Activated CD4-positive, alpha-beta T cell treated with anti-CD3 and anti-CD28 coated beads, Interleukin-2, amount 10 ng/mL, durations not matched to agents 7 days and 5 days (primary cell): ENCODE results near the gene RSAD2. TPM values are rescaled to one million over a fixed set of nuclear protein-coding genes. Genes with fewer than 3 reads are reported as not detected.

Experiments used
- CTCF ChIA-PET: fragments of 350-600 bp; sonication (Branson Sonifier 250); formaldehyde crosslinking; loops from one replicate; lab custom pipeline; 2021; ENCODE audit warnings: antibody characterized with exemption; lab: Charles Lee
- POLR2A ChIA-PET: fragments of 350-600 bp; sonication (Branson Sonifier 250); formaldehyde crosslinking; loops from one replicate; lab custom pipeline; 2021; ENCODE audit warnings: antibody characterized with exemption; lab: Charles Lee
- DNase-seq: peaks from one replicate; pipeline ENCODE4 v3.0.0-alpha.2; 2020
- H3K27ac Mint-ChIP-seq: one replicate; pipeline ENCODE4 v1.8.0; 2021; ENCODE audit warnings: mild to moderate bottlenecking, moderate library complexity, mixed read lengths
- H3K27me3 Mint-ChIP-seq: one replicate; pipeline ENCODE4 v1.8.0; 2021; ENCODE audit warnings: mixed read lengths
- H3K36me3 Mint-ChIP-seq: one replicate; pipeline ENCODE4 v1.8.0; 2021; ENCODE audit warnings: low read depth, mixed read lengths
- H3K4me1 Mint-ChIP-seq: one replicate; pipeline ENCODE4 v1.8.0; 2021; ENCODE audit warnings: mixed read lengths
- H3K4me3 Mint-ChIP-seq: one replicate; pipeline ENCODE4 v1.8.0; 2021; ENCODE audit warnings: mild to moderate bottlenecking, moderate library complexity, mixed read lengths
- H3K9me3 Mint-ChIP-seq: one replicate; pipeline ENCODE4 v1.8.0; 2021; ENCODE audit warnings: mixed read lengths
- total RNA-seq, 2 experiments: library from RNA; stranded (reverse); gene quantifications; one replicate each; pipeline ENCODE4 v1.2.3, GENCODE V29; 2021

RSAD2 gene
- total RNA-seq, 2 experiments from 2014 or later = 100 to 101 TPM

DNA sequence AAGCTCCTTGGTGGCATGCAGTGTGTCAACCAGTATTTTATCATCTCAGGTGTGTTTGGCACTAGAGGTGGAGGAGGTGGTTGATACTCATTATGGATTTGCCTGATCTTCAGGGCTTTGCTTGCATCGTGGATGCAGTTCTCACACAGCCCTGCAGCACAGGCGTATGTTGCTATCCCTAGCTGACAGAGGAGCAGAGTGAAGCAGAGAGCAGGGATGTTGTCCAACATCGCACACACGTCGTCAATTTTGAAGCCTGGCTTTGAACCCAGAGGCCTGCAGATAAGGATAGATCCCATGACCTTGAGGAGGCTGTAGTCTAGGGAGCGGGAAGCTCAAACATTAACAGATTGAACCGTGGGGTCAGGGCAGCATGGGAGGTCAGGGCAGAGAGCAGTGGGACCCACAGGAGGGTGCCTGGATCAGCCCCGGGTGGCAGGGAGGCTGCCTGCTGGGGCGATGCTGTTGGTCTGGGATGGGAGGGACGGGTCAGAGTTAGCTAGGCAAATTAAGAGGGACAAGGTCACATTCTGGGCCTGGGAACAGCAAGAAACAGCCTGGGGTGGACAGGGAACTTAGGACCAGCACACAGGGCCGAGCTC is 43.8 kb downstream of the RSAD2 start:
- no peak for DNase-seq
- H3K27me3 Mint-ChIP-seq = no peaks in the 10 kb centered on the region
- no peak overlapping the region for H3K27ac Mint-ChIP-seq
- peaks cover 7% of the 10 kb centered on the region for H3K9me3 Mint-ChIP-seq
- peaks cover 84% of the 10 kb centered on the region for H3K4me1 Mint-ChIP-seq
- peak overlapping the region; percentile 0 for H3K4me3 Mint-ChIP-seq
- ChIA-PET CTCF (interaction anchor here (1.0 to 3.5 kb wide), 3 partner anchors 10 to 122 kb away, joined by 3 to 14 read pairs (median 10); no protein-coding TSS in a partner anchor), POLR2A (interaction anchor here (0.6 to 0.8 kb wide), 2 partner anchors 27 to 286 kb away, joined by 3 to 6 read pairs; no protein-coding TSS in a partner anchor)
- H3K36me3 Mint-ChIP-seq = peaks cover 66% of the 10 kb centered on the region

DNA sequence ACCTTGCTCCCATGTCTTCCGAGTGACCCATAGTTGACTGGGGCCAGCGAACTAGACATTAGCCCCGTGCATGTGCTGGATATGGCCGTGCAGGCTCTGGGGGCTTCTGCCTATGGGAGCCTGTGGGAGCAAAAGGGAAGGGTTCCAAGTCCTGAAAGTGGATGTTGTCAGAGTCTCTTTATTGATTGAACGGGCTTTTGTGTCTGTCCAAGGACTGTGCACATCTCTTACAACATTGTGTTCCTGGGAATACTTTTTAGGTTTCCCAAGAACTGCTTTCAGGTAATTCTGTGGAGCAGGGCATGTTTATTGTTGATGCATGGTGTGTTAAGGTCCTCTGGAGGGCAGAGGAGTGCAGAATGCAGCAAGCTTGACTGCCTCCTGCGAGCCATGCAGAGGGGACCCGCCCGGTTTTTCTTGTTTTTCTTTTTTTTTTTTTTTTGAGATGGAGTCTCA is 44.7 kb downstream of the RSAD2 start:
- no peak for DNase-seq
- H3K4me1 Mint-ChIP-seq = peaks cover 86% of the 10 kb centered on the region
- H3K27me3 Mint-ChIP-seq = no peaks in the 10 kb centered on the region
- CTCF ChIA-PET = interaction anchor here (1.2 to 3.5 kb wide), 3 partner anchors 11 to 43 kb away, joined by 3 to 14 read pairs (median 3); no protein-coding TSS in a partner anchor
- no peak overlapping the region for H3K27ac Mint-ChIP-seq
- peaks cover 14% of the 10 kb centered on the region for H3K9me3 Mint-ChIP-seq
- POLR2A ChIA-PET = no interaction called here
- peaks cover 72% of the 10 kb centered on the region for H3K36me3 Mint-ChIP-seq
- H3K4me3 Mint-ChIP-seq = no peak overlapping the region

DNA sequence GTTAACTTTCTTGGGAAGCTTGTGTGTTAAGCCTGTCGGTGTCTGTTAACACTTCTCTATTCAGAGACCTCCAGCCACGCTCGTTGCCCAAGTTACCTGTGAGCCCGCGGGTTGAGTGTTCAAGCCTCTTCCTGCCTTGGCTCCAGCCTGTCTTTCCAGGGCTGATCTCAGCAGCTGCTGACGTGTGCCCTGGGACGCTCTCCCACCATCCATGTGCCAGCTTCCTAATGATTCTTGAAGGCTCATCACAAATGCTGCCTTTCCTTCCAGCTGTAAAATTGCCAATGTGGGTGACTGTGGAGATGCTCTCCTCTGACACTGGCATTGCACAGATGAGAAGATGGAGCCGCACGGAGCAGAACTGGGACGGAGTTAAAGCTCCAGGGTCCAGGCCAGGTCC is 45.7 kb downstream of the RSAD2 start:
- Mint-ChIP-seq H3K4me3 (no peak overlapping the region), H3K9me3 (peaks cover 16% of the 10 kb centered on the region), H3K27me3 (no peaks in the 10 kb centered on the region), H3K27ac (no peak overlapping the region), H3K4me1 (peaks cover 92% of the 10 kb centered on the region), H3K36me3 (peaks cover 83% of the 10 kb centered on the region)
- no peak for DNase-seq
- POLR2A ChIA-PET = no interaction called here
- CTCF ChIA-PET = interaction anchor here (0.5 to 1.4 kb wide), 3 partner anchors 10 to 44 kb away, joined by 3 read pairs; no protein-coding TSS in a partner anchor

DNA sequence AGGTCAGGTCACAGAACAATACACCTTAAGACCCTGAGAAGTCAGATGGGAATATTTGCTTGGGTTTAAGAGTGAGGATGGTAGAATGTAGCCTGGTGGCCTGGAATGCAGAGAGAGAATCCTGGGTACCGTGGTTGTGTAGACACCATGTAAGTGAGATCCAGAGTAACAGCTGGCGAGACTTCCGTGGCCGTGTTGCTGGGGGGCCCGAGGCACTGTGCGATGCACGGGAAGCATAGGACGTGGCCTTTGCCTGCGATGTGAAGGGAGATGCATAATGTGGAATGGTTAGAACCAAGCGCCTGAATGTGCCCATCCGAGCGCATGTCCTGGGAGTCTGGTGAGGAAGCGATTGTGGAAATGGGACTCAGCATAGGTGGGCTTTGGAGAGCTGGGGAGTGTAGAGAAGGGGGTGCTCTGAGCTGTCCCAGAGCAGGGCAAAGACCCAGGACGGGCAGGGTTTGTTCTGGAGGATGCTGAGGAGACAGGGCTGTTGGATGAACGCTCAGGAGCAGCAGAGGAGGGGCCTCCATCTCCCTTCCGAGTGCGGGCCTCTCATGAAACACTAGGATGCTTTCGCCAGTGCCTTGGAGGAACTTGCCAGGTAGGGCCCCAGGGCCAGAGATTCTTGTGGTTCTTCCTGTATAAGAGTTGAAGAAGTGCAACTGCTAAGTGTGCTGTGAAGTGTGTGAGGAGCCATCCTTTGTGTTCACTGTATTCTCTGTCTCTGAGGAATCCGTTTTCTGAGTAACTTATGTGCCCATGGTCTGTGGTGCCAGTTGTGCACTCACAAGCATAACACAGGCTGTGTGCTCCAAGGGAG is 46.7 kb downstream of the RSAD2 start:
- ChIA-PET POLR2A (no interaction called here), CTCF (no interaction called here)
- DNase-seq = no peak
- Mint-ChIP-seq H3K36me3 (peaks cover 85% of the 10 kb centered on the region), H3K27me3 (no peaks in the 10 kb centered on the region), H3K4me3 (no peak overlapping the region), H3K9me3 (peaks cover 15% of the 10 kb centered on the region), H3K27ac (peak overlapping the region; percentile 44), H3K4me1 (peaks cover 94% of the 10 kb centered on the region)

DNA sequence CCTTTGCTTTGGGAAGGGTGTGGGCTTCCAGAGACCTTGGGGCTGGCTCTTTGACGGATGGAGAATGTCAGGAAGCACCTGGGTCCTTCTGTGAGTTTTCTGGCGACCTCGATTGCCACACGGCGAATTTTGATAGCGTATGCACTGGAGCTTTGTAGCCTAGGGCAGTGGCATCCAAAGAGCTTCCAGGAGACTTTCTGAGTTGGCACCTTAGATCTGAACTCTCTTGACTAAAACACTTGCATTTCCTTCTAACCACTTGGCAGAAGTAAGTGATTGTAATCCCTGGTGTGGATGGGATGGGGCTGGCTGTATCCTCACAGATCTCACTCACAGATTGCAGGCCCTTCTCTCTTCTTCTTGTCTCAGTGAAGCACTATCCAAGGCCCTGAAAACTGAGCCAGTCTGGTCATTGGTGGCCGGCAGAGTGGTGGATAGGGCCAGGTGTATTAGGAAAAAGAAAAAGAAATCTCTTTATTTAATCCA is 47.4 kb downstream of the RSAD2 start:
- peak overlapping the region; percentile 44 for H3K27ac Mint-ChIP-seq
- H3K27me3 Mint-ChIP-seq = no peaks in the 10 kb centered on the region
- peaks cover 83% of the 10 kb centered on the region for H3K36me3 Mint-ChIP-seq
- peaks cover 94% of the 10 kb centered on the region for H3K4me1 Mint-ChIP-seq
- no peak overlapping the region for H3K4me3 Mint-ChIP-seq
- peaks cover 13% of the 10 kb centered on the region for H3K9me3 Mint-ChIP-seq
- ChIA-PET POLR2A (no interaction called here), CTCF (no interaction called here)
- no peak for DNase-seq

DNA sequence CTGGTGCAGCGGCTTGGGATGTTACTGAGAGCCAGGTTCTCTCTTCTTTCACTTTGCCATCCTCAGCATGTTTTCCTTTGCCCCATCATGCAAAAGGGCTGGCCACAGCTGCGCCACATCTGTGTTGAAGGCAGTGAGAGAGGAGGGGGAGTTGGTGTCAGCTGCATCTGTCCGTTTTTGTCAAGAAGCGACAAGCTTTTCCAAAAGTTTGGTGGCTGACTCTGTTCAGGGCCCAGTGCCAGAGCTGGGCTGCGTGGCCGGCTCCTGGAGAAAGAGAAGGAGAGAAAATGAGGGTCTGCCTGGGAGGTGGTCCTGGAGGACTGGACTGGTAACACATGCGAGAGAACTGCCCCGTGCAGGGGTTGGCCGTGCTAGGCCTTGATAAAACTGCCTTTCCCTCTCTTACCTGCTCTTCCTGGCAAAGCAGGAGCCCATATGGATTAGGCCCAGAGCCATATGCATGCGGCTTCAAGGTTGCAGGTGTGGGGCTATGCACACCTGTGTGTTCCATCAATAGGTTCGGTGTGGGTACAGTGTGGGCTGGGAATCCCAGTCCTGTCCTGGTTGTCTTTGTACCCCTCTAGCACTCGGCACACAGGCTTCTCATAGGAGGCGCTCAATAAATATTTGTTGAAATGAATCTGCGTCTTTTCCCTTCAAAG is 48.6 kb downstream of the RSAD2 start:
- Mint-ChIP-seq H3K27me3 (no peaks in the 10 kb centered on the region), H3K4me1 (peaks cover 87% of the 10 kb centered on the region), H3K9me3 (peaks cover 13% of the 10 kb centered on the region), H3K27ac (no peak overlapping the region), H3K4me3 (no peak overlapping the region), H3K36me3 (peaks cover 80% of the 10 kb centered on the region)
- DNase-seq = no peak
- POLR2A ChIA-PET = no interaction called here
- CTCF ChIA-PET = no interaction called here

DNA sequence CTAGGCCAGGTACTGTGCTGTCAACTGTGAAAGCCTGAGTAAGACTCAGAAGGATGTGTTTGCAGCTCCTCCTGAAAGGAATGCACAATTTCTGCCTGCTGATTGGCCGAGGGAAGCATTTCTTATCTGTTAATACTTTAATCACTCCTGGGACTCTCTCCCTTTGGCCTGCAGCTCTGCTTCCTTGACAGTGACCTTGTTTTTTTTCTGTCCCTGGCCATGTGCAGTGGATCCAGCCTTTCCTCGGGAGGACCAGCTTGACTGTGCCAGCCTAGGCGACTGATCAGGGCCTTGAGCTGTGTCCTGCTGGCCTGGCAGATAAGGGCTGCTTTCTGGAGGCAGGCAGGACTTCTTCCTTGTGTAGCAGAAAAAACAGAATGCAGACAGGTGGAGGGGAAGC is 49.6 kb downstream of the RSAD2 start:
- Mint-ChIP-seq H3K36me3 (peaks cover 86% of the 10 kb centered on the region), H3K27ac (no peak overlapping the region), H3K9me3 (peaks cover 16% of the 10 kb centered on the region), H3K27me3 (no peaks in the 10 kb centered on the region), H3K4me3 (no peak overlapping the region), H3K4me1 (peaks cover 86% of the 10 kb centered on the region)
- no peak for DNase-seq
- ChIA-PET POLR2A (no interaction called here), CTCF (interaction anchor here (1.3 kb wide), 1 partner anchor 8 kb away, joined by 3 read pairs; no protein-coding TSS in a partner anchor)

DNA sequence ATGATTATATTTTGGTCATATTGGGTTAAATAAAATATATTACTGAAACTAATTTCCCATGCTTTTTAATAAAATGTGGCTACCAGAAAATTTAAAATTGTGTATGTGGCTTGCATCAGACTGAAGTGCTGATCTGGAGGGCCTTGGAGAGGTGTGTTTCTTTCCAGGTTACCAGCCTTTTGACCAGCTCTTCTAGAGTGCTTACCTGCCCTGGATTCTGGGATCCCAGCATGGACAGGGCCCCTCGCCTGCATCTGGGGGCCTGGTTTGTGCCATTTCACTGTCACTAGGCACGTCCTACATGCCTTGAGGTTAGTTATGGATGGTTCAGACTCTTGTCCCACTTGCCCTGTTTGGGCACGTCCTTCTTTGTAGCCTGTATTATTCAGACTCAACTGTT is 50.2 kb downstream of the RSAD2 start:
- DNase-seq = no peak
- H3K9me3 Mint-ChIP-seq = peaks cover 16% of the 10 kb centered on the region
- no peaks in the 10 kb centered on the region for H3K27me3 Mint-ChIP-seq
- ChIA-PET CTCF (interaction anchor here (1.3 kb wide), 1 partner anchor 9 kb away, joined by 3 read pairs; no protein-coding TSS in a partner anchor), POLR2A (interaction anchor here (0.6 kb wide), 1 partner anchor 34 kb away, joined by 4 read pairs; no protein-coding TSS in a partner anchor)
- no peak overlapping the region for H3K27ac Mint-ChIP-seq
- H3K4me1 Mint-ChIP-seq = peaks cover 84% of the 10 kb centered on the region
- H3K36me3 Mint-ChIP-seq = peaks cover 91% of the 10 kb centered on the region
- H3K4me3 Mint-ChIP-seq = no peak overlapping the region

DNA sequence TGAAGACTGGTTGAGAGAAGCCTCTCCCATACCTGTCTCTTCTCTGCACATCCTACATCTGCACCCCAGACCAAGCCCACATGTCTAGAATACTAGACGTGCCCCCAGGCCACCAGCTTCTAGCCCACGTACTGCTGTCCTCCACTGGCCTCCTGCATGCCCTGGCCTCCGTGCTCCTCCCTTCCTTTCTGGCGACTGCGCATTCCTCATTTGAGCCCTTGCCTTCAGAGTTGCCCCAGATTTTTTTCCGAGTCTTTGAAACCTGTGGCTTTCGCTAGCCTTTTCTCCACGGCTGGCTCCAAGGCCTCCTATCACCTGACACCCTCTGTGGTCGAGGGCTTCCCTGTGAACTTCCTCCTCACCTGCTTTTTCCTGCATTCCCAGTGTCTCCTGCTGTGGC is 50.9 kb downstream of the RSAD2 start:
- Mint-ChIP-seq H3K4me1 (peaks cover 84% of the 10 kb centered on the region), H3K36me3 (peaks cover 88% of the 10 kb centered on the region), H3K9me3 (peaks cover 16% of the 10 kb centered on the region), H3K4me3 (no peak overlapping the region), H3K27me3 (no peaks in the 10 kb centered on the region), H3K27ac (peak overlapping the region; percentile 74)
- ChIA-PET POLR2A (interaction anchor here (0.6 kb wide), 1 partner anchor 34 kb away, joined by 4 read pairs; no protein-coding TSS in a partner anchor), CTCF (interaction anchor here (1.5 kb wide), 1 partner anchor 12 kb away, joined by 7 read pairs; no protein-coding TSS in a partner anchor)
- DNase-seq = no peak

DNA sequence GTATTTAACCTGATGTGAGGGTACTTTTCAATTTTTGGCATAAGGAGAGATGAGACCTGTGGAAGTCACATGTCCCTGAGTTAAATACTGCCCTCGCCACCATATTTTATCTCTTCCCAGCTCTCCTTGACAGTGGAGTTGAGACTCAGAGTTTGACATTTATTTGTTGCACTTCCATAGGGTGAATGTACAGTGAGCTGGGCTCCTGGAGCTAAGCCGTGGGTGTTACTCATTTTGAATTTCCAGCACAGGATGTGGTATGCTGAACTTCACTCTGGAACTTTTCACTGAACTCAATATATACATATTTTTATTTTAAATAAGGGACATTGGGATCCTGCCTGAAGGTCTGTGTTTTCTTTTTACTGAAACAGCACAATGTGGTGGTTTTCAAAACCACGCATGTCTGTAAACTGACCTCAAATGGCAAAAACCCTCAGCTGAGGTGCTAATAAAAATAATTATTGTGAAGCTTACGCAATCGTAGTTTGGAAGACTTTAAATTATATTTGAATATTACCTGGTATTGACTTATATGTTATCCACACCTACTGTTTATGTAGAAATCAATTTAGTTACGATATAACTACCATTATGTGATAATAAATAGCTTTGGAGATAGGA is 51.7 kb downstream of the RSAD2 start:
- DNase-seq = no peak
- H3K4me3 Mint-ChIP-seq = no peak overlapping the region
- H3K27ac Mint-ChIP-seq = peak overlapping the region; percentile 27
- ChIA-PET POLR2A (no interaction called here), CTCF (interaction anchor here (0.5 to 1.7 kb wide), 5 partner anchors 11 to 75 kb away, joined by 3 to 7 read pairs (median 4); no protein-coding TSS in a partner anchor)
- H3K36me3 Mint-ChIP-seq = peaks cover 82% of the 10 kb centered on the region
- no peaks in the 10 kb centered on the region for H3K27me3 Mint-ChIP-seq
- H3K4me1 Mint-ChIP-seq = peaks cover 83% of the 10 kb centered on the region
- H3K9me3 Mint-ChIP-seq = peaks cover 16% of the 10 kb centered on the region

DNA sequence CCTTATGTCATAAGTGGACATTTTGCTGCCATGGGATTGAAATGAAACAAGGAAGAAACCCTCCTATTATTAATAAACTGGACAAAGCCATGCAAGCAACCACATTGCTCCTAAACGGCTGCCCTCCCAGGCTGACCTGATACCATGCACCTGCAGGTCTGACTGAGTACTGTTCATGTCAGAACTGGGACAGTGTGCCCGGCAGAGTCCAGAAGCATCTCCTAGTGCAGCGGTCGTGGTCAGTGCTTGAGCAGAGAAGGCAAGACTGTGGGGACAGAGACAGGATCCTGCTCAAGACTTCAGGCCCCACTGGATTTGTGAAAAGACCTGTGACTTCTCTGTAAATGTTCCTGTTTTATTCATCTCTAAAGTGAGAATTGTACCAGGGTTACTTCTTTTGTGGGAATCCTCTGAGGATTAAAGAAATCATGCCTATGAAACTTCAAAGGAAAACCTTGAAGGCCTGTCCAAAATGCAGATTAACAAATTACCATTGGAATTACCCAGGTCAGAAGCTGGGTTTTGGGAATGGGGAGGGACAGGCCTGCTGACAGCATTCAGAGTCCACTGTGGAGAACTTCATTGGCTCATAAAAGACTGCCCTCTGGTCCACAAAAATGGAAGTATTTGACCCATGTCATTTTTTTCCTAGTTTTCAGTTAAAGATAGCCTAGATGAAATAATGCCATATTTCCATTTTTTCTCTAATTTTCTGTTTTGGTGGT is 53.5 kb downstream of the RSAD2 start:
- H3K36me3 Mint-ChIP-seq = peaks cover 78% of the 10 kb centered on the region
- no peaks in the 10 kb centered on the region for H3K27me3 Mint-ChIP-seq
- ChIA-PET CTCF (interaction anchor here (2.8 kb wide), 1 partner anchor 11 kb away, joined by 10 read pairs; no protein-coding TSS in a partner anchor), POLR2A (no interaction called here)
- H3K27ac Mint-ChIP-seq = no peak overlapping the region
- H3K4me1 Mint-ChIP-seq = peaks cover 80% of the 10 kb centered on the region
- no peak overlapping the region for H3K4me3 Mint-ChIP-seq
- H3K9me3 Mint-ChIP-seq = peaks cover 16% of the 10 kb centered on the region
- DNase-seq = no peak
